ENCODE measurements around the gene RERE.

DNA sequence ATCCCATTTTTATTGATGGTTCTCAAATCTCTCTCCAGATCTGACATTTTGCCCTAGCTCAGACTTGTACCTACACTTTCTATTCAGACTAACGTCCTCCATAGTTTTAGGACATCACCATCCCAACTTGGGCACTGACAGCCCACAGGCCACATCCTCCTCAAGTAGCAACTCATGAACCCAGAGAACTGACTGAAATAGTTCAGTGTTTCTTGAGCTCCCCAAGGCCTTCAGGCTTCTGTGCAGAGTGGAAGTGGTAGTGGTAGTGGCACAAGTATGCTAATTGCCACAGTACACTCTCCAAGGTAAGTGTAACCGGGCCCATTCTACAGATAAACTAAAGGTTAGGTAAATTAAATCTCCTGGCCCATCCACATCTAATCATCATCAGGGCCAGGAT lies 387.0 kb downstream of the RERE start:
- TF ChIP-seq, protein P1, sequence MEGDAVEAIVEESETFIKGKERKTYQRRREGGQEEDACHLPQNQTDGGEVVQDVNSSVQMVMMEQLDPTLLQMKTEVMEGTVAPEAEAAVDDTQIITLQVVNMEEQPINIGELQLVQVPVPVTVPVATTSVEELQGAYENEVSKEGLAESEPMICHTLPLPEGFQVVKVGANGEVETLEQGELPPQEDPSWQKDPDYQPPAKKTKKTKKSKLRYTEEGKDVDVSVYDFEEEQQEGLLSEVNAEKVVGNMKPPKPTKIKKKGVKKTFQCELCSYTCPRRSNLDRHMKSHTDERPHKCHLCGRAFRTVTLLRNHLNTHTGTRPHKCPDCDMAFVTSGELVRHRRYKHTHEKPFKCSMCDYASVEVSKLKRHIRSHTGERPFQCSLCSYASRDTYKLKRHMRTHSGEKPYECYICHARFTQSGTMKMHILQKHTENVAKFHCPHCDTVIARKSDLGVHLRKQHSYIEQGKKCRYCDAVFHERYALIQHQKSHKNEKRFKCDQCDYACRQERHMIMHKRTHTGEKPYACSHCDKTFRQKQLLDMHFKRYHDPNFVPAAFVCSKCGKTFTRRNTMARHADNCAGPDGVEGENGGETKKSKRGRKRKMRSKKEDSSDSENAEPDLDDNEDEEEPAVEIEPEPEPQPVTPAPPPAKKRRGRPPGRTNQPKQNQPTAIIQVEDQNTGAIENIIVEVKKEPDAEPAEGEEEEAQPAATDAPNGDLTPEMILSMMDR (IDR thresholded peaks at IDR 0.05), result no peak
- no peak for TF ChIP-seq POLR2A (IDR thresholded peaks at IDR 0.05)

Data from thyroid gland (tissue), 4 donors.